PC-9 (cell line): ENCODE data around the gene KLHDC8B. TPM values are rescaled to one million over a fixed set of nuclear protein-coding genes. Genes with fewer than 3 reads are reported as not detected.

Experiments
- BruUV-seq: library from RNA; stranded (reverse); fragments of 400-500 nt; replicated peaks from 2 replicates; lab custom pipeline; 2021; lab: Mats Ljungman, UMichigan
- CTCF ChIA-PET: fragments of 300-600 bp; sonication (Branson Sonifier 250); formaldehyde crosslinking; loops from one replicate; lab custom pipeline; 2022; ENCODE audit warnings: antibody characterized with exemption; lab: Charles Lee
- POLR2A ChIA-PET: fragments of 300-600 bp; sonication (Branson Sonifier 250); formaldehyde crosslinking; loops from one replicate; lab custom pipeline; 2022; ENCODE audit warnings: antibody characterized with exemption; ENCODE audit not compliant: unreplicated experiment; lab: Charles Lee
- DNase-seq, 2 experiments: peaks; one replicate each; pipeline versions ENCODE4 v3.0.0 to v3.0.0-alpha.2; 2015 to 2022; ENCODE audit warnings: mixed read lengths in 1 of 2
- H2AFZ ChIP-seq: fragments of 200-600 bp; sonication (generic); 2 replicates; pipeline ENCODE4 v1.8.1; 2017; ENCODE audit warnings: antibody characterized with exemption
- H3F3A ChIP-seq: fragments of 200-600 bp; sonication (generic); 2 replicates; pipeline ENCODE4 v1.8.1; 2017; ENCODE audit warnings: antibody characterized with exemption, mild to moderate bottlenecking, low read depth; ENCODE audit not compliant: insufficient read depth
- H3K27ac ChIP-seq: fragments of 200-600 bp; sonication (generic); 2 replicates; pipeline ENCODE4 v1.6.1; 2016; ENCODE audit warnings: mixed run types
- H3K27me3 ChIP-seq: fragments of 200-600 bp; sonication (generic); 2 replicates; pipeline ENCODE4 v1.6.1; 2016; ENCODE audit warnings: low read depth, mixed run types; ENCODE audit not compliant: insufficient read depth
- H3K36me3 ChIP-seq: fragments of 200-600 bp; sonication (generic); 2 replicates; pipeline ENCODE4 v1.6.1; 2016; ENCODE audit warnings: low read depth, mixed run types
- H3K4me1 ChIP-seq: fragments of 200-600 bp; sonication (generic); replicated peaks from 2 replicates; pipeline ENCODE4 v1.6.1; 2016; ENCODE audit warnings: mixed run types; ENCODE audit not compliant: insufficient read depth
- H3K4me2 ChIP-seq: fragments of 200-600 bp; sonication (generic); 2 replicates; pipeline ENCODE4 v1.6.1; 2017; ENCODE audit warnings: mixed run types
- H3K4me3 ChIP-seq: fragments of 200-600 bp; sonication (generic); 2 replicates; pipeline ENCODE4 v1.6.1; 2016; ENCODE audit warnings: mixed run types
- H3K79me2 ChIP-seq: fragments of 200-600 bp; sonication (generic); 2 replicates; pipeline ENCODE4 v1.6.1; 2017; ENCODE audit warnings: low read depth, mixed run types
- H3K9me2 ChIP-seq: fragments of 200-600 bp; sonication (generic); 2 replicates; pipeline ENCODE4 v1.8.1; 2017; ENCODE audit warnings: mild to moderate bottlenecking; ENCODE audit not compliant: insufficient read depth
- H3K9me3 ChIP-seq: fragments of 200-600 bp; sonication (generic); 2 replicates; pipeline ENCODE4 v1.8.1; 2016; ENCODE audit warnings: low read depth; ENCODE audit not compliant: insufficient read depth
- H4K20me1 ChIP-seq: fragments of 200-600 bp; sonication (generic); 2 replicates; pipeline ENCODE4 v1.8.1; 2017; ENCODE audit not compliant: insufficient read depth
- CTCF ChIP-seq: fragments of 200-600 bp; sonication (generic); conservative IDR thresholded peaks from 2 replicates; pipeline ENCODE4 v1.6.1; 2017; ENCODE audit warnings: mixed run types, antibody characterized with exemption, mild to moderate bottlenecking, moderate library complexity
- EZH2 ChIP-seq: fragments of 200-600 bp; sonication (generic); IDR thresholded peaks from 2 replicates; pipeline ENCODE4 v1.8.0; 2017; ENCODE audit warnings: antibody characterized with exemption, low read depth
- intact Hi-C: fragments of 100-400 bp; cut with micrococcal nuclease; formaldehyde crosslinking; loops from one replicate; pipeline ENCODE4 v1.10.0; 2022; ENCODE audit not compliant: unreplicated experiment
- total RNA-seq: library from RNA; stranded (reverse); gene quantifications from 2 replicates; pipeline ENCODE4 v1.2.3, GENCODE V29; 2021

The KLHDC8B gene
- total RNA-seq, 1 experiment from 2014 or later: 15.3 TPM

GRCh38 chr3:49124991-49125670, 46.3 kb upstream of the KLHDC8B start:
- Histone ChIP-seq H3K9me3 (no peaks in the 10 kb centered on the region), H3F3A (peaks cover 24% of the 10 kb centered on the region), H3K36me3 (no peaks in the 10 kb centered on the region), H3K4me3 (no peak overlapping the region), H3K9me2 (no peaks in the 10 kb centered on the region), H3K4me2 (no peak overlapping the region), H3K27ac (no peak overlapping the region), H3K79me2 (peaks cover 3% of the 10 kb centered on the region), H3K27me3 (no peaks in the 10 kb centered on the region), H2AFZ (no peak overlapping the region), H3K4me1 (no peaks in the 10 kb centered on the region), H4K20me1 (no peaks in the 10 kb centered on the region)
- intact Hi-C loops: no loop called here
- no TSS peak for BruUV-seq
- ChIA-PET CTCF (interaction anchor here (0.6 kb wide), 1 partner anchor 269 kb away, joined by 8 read pairs; no protein-coding TSS in a partner anchor), POLR2A (no interaction called here)
- no peak for DNase-seq
- no peak for TF ChIP-seq CTCF
- TF ChIP-seq EZH2: no peak

GRCh38 chr3:49131040-49131439, 40.4 kb upstream of the KLHDC8B start:
- no peak for DNase-seq
- CTCF ChIA-PET: no interaction called here
- Histone ChIP-seq H4K20me1 (no peaks in the 10 kb centered on the region), H3K27ac (peak overlapping the region; percentile 92; the same call in 1 of the 2 replicates), H3K79me2 (peaks cover 18% of the 10 kb centered on the region), H2AFZ (no peak overlapping the region), H3K27me3 (no peaks in the 10 kb centered on the region), H3K9me2 (no peaks in the 10 kb centered on the region), H3K4me1 (peaks cover 19% of the 10 kb centered on the region), H3K36me3 (no peaks in the 10 kb centered on the region), H3F3A (peaks cover 22% of the 10 kb centered on the region), H3K4me3 (peak overlapping the region; percentile 78; the same call in 1 of the 2 replicates), H3K4me2 (peak overlapping the region; percentile 99), H3K9me3 (no peaks in the 10 kb centered on the region)
- intact Hi-C loops: no loop called here
- no TSS peak for BruUV-seq
- POLR2A ChIA-PET: no interaction called here
- TF ChIP-seq CTCF (no peak), EZH2 (no peak)

- ChIA-PET POLR2A (interaction anchor here (0.5 kb wide), 1 partner anchor 1215 kb away, joined by 14 read pairs; no protein-coding TSS in a partner anchor), CTCF (no interaction called here)
- H3K9me3 ChIP-seq: no peaks in the 10 kb centered on the region
- BruUV-seq: no TSS peak
- H3F3A ChIP-seq: peaks cover 22% of the 10 kb centered on the region
- no peaks in the 10 kb centered on the region for H4K20me1 ChIP-seq
- H3K36me3 ChIP-seq: no peaks in the 10 kb centered on the region
- H3K27ac ChIP-seq: peak overlapping the region; percentile 92
- peak overlapping the region; percentile 78 for H3K4me3 ChIP-seq
- DNase-seq: no peak
- no peaks in the 10 kb centered on the region for H3K9me2 ChIP-seq
- no peaks in the 10 kb centered on the region for H3K27me3 ChIP-seq
- intact Hi-C loops: no loop called here
- peaks cover 19% of the 10 kb centered on the region for H3K4me1 ChIP-seq
- no peak for TF ChIP-seq CTCF
- TF ChIP-seq EZH2: no peak
- H3K79me2 ChIP-seq: peaks cover 18% of the 10 kb centered on the region
- H2AFZ ChIP-seq: no peak overlapping the region
- H3K4me2 ChIP-seq: peak overlapping the region; percentile 99
These were observed 39.8 kb upstream of the KLHDC8B start for GRCh38 chr3:49131576-49131975.
